ENCODE measurements around the gene SPATA21. TPM values are rescaled to one million over a fixed set of nuclear protein-coding genes. Genes with fewer than 3 reads are reported as not detected.

Gene SPATA21
- polyA plus RNA-seq, 3 donors, result not detected

DNA sequence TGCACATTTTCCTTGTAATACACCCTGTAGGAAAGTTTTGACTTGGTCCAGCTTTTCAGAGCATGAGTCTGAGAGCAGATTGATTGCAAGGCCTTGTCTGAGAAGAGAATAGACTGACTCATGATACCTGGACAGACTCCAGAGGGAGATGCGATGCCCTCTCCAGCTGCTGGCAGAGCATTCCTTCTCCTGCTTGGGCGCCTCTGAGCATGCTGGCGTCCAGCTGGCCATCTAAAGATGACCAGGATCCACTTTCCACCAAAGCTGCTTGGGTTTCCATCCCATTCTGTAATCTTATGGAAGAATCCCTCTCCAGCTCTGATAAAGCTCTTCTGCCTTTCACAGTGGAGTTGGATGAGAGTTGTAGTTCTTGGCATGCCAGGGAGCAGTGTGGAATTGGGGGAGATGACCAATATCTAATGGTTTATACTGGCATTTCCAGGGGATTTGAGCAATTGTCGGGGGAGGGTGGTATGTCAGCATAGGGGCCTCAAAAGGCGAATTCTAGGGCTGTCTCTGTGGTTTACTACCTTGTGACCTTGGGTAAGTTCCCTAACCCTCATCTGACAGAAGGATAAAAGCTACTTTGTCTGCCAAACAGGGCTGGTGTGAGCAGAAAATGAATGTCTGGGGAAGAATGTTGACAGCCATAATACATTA lies 50.6 kb downstream of the SPATA21 start:
- no peak for DNase-seq
- H3K27me3 Mint-ChIP-seq (ENCODE audit: low read depth in 3 of 3), result peaks cover 0 to 1% (median 0%) of the 10 kb centered on the region in 3 donors
- H3K4me3 Mint-ChIP-seq, result no peak overlapping the region
- H3K9me3 ChIP-seq (replicated peaks in 1 of 2; ENCODE audit: control insufficient read depth in 1 of 2, insufficient read depth in 1 of 2, low read length in 2 of 2), result no peaks in the 10 kb centered on the region
- peaks cover 58% of the 10 kb centered on the region for H3K4me1 Mint-ChIP-seq
- H3K9ac ChIP-seq (ENCODE audit: insufficient read depth, low read length, poor library complexity, severe bottlenecking), result no peak overlapping the region
- peak overlapping the region in 1 of 3 experiments; percentile 67 for H3K4me3 ChIP-seq (replicated peaks in 1 of 3; ENCODE audit: low read depth in 2 of 3, low read length in 3 of 3)
- no peak overlapping the region for H2AFZ ChIP-seq (ENCODE audit: insufficient read depth, low read depth, low read length, poor library complexity, severe bottlenecking)
- peaks cover 16 to 20% of the 10 kb centered on the region in 2 donors for H3K36me3 Mint-ChIP-seq
- TF ChIP-seq, protein P1, sequence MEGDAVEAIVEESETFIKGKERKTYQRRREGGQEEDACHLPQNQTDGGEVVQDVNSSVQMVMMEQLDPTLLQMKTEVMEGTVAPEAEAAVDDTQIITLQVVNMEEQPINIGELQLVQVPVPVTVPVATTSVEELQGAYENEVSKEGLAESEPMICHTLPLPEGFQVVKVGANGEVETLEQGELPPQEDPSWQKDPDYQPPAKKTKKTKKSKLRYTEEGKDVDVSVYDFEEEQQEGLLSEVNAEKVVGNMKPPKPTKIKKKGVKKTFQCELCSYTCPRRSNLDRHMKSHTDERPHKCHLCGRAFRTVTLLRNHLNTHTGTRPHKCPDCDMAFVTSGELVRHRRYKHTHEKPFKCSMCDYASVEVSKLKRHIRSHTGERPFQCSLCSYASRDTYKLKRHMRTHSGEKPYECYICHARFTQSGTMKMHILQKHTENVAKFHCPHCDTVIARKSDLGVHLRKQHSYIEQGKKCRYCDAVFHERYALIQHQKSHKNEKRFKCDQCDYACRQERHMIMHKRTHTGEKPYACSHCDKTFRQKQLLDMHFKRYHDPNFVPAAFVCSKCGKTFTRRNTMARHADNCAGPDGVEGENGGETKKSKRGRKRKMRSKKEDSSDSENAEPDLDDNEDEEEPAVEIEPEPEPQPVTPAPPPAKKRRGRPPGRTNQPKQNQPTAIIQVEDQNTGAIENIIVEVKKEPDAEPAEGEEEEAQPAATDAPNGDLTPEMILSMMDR (IDR thresholded peaks at IDR 0.05), result no peak
- peak overlapping the region; percentile 66 to 91 (median 85) for H3K27ac Mint-ChIP-seq
- H3K9me3 Mint-ChIP-seq, result no peaks in the 10 kb centered on the region
- peak overlapping the region; percentile 59 to 81 for H3K27ac ChIP-seq (ENCODE audit: low read depth in 1 of 2, low read length in 2 of 2)
- peaks cover 97% of the 10 kb centered on the region for H4K20me1 ChIP-seq (ENCODE audit: insufficient read depth, low read length)
- peaks cover 98% of the 10 kb centered on the region for H3K79me2 ChIP-seq (ENCODE audit: insufficient read depth, low read length)
- 14% methylated on average over 3 of the region's 5 CpGs for WGBS (ENCODE audit: insufficient coverage)
- H3K36me3 ChIP-seq (replicated peaks in 1 of 2; ENCODE audit: control insufficient read depth in 1 of 2, insufficient read depth in 2 of 2, low read length in 2 of 2), result peaks cover 0 to 5% of the 10 kb centered on the region in 2 donors
- intact Hi-C loops (cut with micrococcal nuclease), result no loop called here
- H3K4me1 ChIP-seq (ENCODE audit: control insufficient read depth in 1 of 2, insufficient read depth in 2 of 2, low read length in 2 of 2), result peaks cover 27 to 48% of the 10 kb centered on the region in 2 donors
- H3K27me3 ChIP-seq (ENCODE audit: control insufficient read depth in 2 of 2, insufficient read depth in 2 of 2, low read length in 2 of 2), result no peaks in the 10 kb centered on the region
- peak overlapping the region; percentile 62 for H3K4me2 ChIP-seq (replicated peaks; ENCODE audit: extremely low read depth, low read length, poor library complexity, severe bottlenecking)

DNA sequence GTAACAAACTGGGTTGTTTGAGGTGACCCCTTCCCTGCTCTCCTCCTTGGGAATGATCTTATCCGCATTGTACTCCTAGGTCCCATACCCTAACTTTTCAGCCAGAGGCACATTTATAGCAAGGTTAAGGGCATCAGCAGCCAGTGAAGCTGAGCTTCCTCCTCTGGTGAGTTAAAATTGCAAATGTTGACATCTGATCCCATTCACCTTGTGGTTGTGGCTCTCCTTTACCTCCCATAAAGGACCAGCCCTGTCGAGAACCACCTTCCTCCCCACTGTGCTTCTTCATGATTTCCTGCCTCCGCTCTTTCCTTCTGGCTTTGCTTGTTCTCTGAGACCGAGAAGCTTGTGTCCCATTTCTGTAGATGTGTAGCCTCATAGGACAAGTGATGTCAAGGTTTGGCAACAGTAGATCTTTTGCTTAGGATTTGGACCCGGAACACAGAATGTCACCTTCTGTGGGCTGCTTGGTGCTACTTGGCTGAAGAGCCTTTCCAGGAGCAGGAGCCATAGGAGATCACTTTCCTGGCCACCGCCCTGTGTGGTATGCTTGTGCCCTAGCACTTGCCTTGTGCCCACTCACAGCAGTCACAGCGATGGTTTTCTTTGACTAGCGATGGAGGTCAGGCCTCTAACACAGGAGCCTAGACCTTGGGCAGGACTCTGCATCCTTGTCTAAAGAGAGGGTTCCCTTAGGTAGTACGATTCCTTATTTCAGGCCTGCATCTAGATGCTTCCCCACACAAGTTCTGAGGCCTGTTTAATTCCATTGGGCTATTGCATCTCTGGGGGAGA lies 51.4 kb downstream of the SPATA21 start:
- no peak for DNase-seq
- Histone ChIP-seq H2AFZ (ENCODE audit: insufficient read depth, low read depth, low read length, poor library complexity, severe bottlenecking) (no peak overlapping the region), H3K9me3 (replicated peaks in 1 of 2; ENCODE audit: control insufficient read depth in 1 of 2, insufficient read depth in 1 of 2, low read length in 2 of 2) (no peaks in the 10 kb centered on the region), H3K4me2 (replicated peaks; ENCODE audit: extremely low read depth, low read length, poor library complexity, severe bottlenecking) (no peak overlapping the region), H3K9ac (ENCODE audit: insufficient read depth, low read length, poor library complexity, severe bottlenecking) (no peak overlapping the region), H3K4me1 (ENCODE audit: control insufficient read depth in 1 of 2, insufficient read depth in 2 of 2, low read length in 2 of 2) (peaks cover 21 to 41% of the 10 kb centered on the region in 2 donors), H3K4me3 (replicated peaks in 1 of 3; ENCODE audit: low read depth in 2 of 3, low read length in 3 of 3) (no peak overlapping the region), H3K27me3 (ENCODE audit: control insufficient read depth in 2 of 2, insufficient read depth in 2 of 2, low read length in 2 of 2) (no peaks in the 10 kb centered on the region), H3K79me2 (ENCODE audit: insufficient read depth, low read length) (peaks cover 98% of the 10 kb centered on the region), H3K27ac (ENCODE audit: low read depth in 1 of 2, low read length in 2 of 2) (peak overlapping the region in 1 of 2 donors; percentile 81), H3K36me3 (replicated peaks in 1 of 2; ENCODE audit: control insufficient read depth in 1 of 2, insufficient read depth in 2 of 2, low read length in 2 of 2) (peaks cover 0 to 5% of the 10 kb centered on the region in 2 donors), H4K20me1 (ENCODE audit: insufficient read depth, low read length) (peaks cover 97% of the 10 kb centered on the region)
- 98% methylated on average over 7 of the region's 9 CpGs for WGBS (ENCODE audit: insufficient coverage)
- H3K4me1 Mint-ChIP-seq, result peaks cover 51% of the 10 kb centered on the region
- H3K27me3 Mint-ChIP-seq (ENCODE audit: low read depth in 3 of 3), result peaks cover 0 to 1% (median 0%) of the 10 kb centered on the region in 3 donors
- TF ChIP-seq, protein P1 (IDR thresholded peaks at IDR 0.05), result no peak
- H3K9me3 Mint-ChIP-seq, result no peaks in the 10 kb centered on the region
- H3K36me3 Mint-ChIP-seq, result peaks cover 16 to 20% of the 10 kb centered on the region in 2 donors
- peak overlapping the region; percentile 27 to 91 (median 82) for H3K27ac Mint-ChIP-seq
- intact Hi-C loops (cut with micrococcal nuclease), result no loop called here
- H3K4me3 Mint-ChIP-seq, result no peak overlapping the region

Measured in CD14-positive monocyte (primary cell).